GM12874 (cell line): ENCODE data around the gene UGT2A1.

ENCODE experiments used
- CTCF ChIP-seq: IDR thresholded peaks from 2 replicates; pipeline ENCODE4 v1.5.1; 2011; ENCODE audit warnings: low read depth, mild to moderate bottlenecking, control low read depth, low read length, moderate library complexity; ENCODE audit not compliant: insufficient read depth

The UGT2A1 gene

GRCh38 chr4:69658133-69658532, 5.1 kb upstream of the UGT2A1 start:
- no peak for TF ChIP-seq CTCF

GRCh38 chr4:69656653-69657158, 3.7 kb upstream of the UGT2A1 start:
- TF ChIP-seq CTCF = no peak

GRCh38 chr4:69650872-69651271, 2.2 kb downstream of the UGT2A1 start:
- TF ChIP-seq CTCF = no peak

GRCh38 chr4:69649629-69650028, 3.4 kb downstream of the UGT2A1 start:
- TF ChIP-seq CTCF = no peak

- TF ChIP-seq CTCF = no peak
These were observed 3.8 kb downstream of the UGT2A1 start for GRCh38 chr4:69649207-69649606.

GRCh38 chr4:69642961-69643360, 10.1 kb downstream of the UGT2A1 start:
- TF ChIP-seq CTCF = no peak

GRCh38 chr4:69640289-69640688, 12.8 kb downstream of the UGT2A1 start:
- TF ChIP-seq CTCF = no peak

GRCh38 chr4:69639542-69639941, 13.5 kb downstream of the UGT2A1 start, which contains the start of gene UGT2A2:
UGT2A2 (minus strand) TSS chr4:69639642; CDS start chr4:69639640, 2 bp downstream.
- TF ChIP-seq CTCF = no peak
